ENCODE results near the gene VCL.

Gene VCL

DNA sequence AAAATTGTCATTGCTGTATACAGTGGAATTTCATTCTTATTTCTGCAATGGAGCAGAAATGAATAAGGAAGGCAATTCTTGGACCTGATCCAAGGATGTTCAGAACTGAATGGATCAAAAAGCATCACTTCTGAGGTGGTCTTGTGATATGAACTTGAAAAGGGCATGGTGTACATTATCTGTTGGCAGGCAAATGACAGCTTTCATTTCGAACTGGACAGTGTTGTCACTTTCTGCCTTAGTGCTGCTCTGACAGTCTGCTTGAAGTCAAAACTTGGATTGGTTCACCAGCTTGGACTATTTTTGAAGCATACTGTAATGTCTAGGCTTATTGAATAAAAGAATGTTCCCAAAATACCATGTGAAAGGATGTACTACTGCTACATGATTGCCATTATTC lies 52.0 kb downstream of the VCL start:
- peak in 1 of 2 donors; percentile 16 for DNase-seq (ENCODE audit: low read depth in 2 of 2)
- TF ChIP-seq, protein P1, sequence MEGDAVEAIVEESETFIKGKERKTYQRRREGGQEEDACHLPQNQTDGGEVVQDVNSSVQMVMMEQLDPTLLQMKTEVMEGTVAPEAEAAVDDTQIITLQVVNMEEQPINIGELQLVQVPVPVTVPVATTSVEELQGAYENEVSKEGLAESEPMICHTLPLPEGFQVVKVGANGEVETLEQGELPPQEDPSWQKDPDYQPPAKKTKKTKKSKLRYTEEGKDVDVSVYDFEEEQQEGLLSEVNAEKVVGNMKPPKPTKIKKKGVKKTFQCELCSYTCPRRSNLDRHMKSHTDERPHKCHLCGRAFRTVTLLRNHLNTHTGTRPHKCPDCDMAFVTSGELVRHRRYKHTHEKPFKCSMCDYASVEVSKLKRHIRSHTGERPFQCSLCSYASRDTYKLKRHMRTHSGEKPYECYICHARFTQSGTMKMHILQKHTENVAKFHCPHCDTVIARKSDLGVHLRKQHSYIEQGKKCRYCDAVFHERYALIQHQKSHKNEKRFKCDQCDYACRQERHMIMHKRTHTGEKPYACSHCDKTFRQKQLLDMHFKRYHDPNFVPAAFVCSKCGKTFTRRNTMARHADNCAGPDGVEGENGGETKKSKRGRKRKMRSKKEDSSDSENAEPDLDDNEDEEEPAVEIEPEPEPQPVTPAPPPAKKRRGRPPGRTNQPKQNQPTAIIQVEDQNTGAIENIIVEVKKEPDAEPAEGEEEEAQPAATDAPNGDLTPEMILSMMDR (IDR thresholded peaks at IDR 0.05; ENCODE audit: low read depth, low read length) = no peak

DNA sequence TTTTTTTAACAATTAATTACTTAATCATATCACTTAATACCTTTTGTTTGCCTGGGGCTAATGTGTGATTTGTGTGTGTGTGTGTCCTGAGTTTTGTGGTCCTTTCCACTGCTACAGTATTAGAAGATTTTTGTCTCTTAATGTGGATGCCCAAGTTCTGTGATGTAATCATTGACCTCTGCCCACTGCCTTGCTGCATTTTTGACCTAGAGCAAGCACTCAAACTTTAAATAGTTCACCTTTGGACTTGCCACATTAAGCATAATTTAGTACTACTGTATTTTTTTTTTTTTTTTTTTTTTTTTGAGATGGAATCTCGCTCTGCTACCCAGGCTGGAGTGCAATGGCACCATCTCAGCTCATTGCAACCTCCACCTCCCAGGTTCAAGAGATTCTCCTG lies 52.7 kb downstream of the VCL start:
- TF ChIP-seq, protein P1 (IDR thresholded peaks at IDR 0.05; ENCODE audit: low read depth, low read length) = no peak
- DNase-seq (ENCODE audit: low read depth in 2 of 2) = no peak
- no peak overlapping the region for H3K4me3 ChIP-seq (replicated peaks in 1 of 2; ENCODE audit: low read depth in 2 of 2, low read length in 2 of 2)

More for the DNA sequence above, 52.0 kb downstream of the VCL start:
- no peak overlapping the region for H3K4me3 ChIP-seq (replicated peaks in 1 of 2; ENCODE audit: low read depth in 2 of 2, low read length in 2 of 2)

DNA sequence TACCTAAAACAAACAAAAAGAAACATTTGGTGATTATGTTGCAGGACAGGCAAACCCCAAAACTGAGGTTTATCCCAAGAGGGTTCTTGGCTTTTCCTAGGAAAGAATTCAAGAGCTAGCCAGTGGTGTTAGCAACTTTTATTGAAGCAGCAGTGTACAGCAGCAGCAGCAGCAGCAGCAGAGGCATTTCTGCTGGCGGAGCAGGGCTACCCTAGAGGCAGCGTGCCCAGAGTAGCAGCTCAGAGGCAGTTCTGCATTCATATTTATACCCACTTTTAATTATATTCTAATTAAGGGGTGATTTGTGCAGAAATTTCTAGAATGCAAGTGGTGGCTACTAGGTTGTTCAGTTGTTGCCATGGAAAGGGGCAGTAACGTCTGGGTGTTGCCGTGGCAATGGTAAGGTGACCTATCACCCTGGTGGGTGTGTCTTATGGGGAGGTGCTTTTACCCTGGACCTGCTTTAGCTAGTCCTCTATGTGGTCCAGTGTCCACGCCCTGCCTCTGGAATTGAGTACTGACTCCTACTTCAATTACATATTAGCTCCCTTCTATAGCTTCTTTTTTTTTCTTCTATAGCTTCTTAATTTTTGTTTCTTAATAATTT lies 53.9 kb downstream of the VCL start:
- no peak overlapping the region for H3K4me3 ChIP-seq (replicated peaks in 1 of 2; ENCODE audit: low read depth in 2 of 2, low read length in 2 of 2)
- DNase-seq (ENCODE audit: low read depth in 2 of 2) = peak in 1 of 2 donors; percentile 23
- TF ChIP-seq, protein P1 (IDR thresholded peaks at IDR 0.05; ENCODE audit: low read depth, low read length) = no peak

DNA sequence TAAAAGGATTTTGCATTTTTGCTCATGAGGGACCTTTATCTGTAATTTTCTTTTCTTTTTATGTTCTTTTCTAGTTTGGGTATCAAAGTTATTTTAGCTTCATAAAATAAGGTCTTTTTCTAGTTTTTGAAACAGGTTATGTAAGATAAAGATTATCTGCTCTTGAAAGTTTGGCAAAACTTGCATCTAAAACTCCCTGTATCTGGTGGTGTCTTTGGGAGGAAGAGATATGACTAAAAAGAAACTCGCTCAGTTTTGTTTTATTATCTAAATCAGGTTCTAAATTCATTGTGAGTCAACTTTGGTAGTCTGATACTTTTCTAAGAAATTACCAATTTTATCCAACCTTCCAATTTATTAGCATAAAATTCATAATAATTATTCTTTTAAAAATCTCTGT lies 55.1 kb downstream of the VCL start:
- TF ChIP-seq, protein P1 (IDR thresholded peaks at IDR 0.05; ENCODE audit: low read depth, low read length) = no peak
- DNase-seq (ENCODE audit: low read depth in 2 of 2) = no peak
- H3K4me3 ChIP-seq (replicated peaks in 1 of 2; ENCODE audit: low read depth in 2 of 2, low read length in 2 of 2) = no peak overlapping the region

DNA sequence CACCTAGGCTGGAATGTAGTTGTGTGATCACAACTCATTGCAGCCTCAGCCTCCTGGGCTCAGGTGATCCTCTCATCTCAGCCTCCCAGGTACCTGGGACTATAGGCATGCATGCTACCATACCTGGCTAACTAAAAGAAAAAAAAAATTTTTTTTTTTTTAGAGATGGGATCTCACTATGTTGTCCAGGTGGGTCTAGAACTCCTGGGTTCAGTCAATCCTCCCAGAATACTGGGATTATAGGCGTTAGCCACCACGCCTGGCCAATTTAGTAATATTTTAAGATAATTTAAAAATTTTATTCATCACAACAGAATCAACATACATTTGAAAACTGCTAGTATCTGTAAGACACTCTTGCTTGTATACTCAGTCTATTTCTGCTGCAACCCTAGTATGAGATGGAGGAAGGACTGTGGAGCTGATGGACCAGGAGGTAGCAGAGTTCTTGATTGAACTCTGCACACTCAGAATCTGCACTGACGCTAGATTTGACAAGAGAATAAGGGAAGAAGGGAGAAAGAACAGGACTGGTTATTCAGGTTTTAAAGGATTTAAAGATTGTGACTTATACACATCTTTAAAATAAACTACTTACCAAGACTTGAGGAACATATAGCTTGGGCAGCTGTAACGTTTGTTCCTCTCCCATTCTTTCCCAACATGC lies 57.6 kb downstream of the VCL start:
- TF ChIP-seq, protein P1 (IDR thresholded peaks at IDR 0.05; ENCODE audit: low read depth, low read length) = no peak
- no peak overlapping the region for H3K4me3 ChIP-seq (replicated peaks in 1 of 2; ENCODE audit: low read depth in 2 of 2, low read length in 2 of 2)
- peak in 1 of 2 donors; percentile 43 for DNase-seq (ENCODE audit: low read depth in 2 of 2)

DNA sequence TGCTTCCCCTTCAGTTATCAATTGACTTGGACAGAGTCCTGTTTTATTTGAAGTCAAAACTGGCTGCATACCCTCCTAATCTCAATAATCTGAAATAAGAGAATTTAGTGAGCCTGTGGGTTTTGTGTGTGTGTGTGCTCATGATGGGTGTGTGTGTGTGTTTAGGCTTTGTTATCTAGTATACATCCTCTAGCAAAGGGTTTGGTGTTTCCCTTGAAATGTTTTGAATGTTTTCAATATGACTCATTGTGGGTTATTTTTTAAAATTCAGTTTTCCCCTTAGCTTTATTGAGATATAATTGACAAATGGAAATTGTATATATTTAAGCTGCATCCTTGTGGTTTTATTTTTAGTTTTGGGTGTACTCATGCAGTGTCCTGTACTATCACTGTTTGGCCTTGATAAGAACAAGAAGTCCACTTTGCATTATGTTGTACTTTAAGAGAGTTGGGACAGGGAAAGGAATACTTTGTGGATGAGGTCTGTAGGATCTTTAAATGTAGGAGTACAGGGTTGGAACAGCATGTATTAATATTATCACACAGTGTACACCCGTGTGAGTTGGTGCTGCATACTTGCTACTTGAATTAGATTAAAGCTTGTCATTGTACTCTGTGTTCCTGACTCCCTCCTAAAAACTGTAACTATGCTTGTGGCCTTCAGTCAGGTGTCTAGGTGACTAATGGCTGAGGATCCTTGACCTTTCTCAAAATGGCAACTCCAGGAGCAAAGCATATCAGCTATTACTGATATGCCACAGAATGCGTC lies 58.3 kb downstream of the VCL start:
- peak; percentile 81 to 85 for DNase-seq (ENCODE audit: low read depth in 2 of 2)
- TF ChIP-seq, protein P1 (IDR thresholded peaks at IDR 0.05; ENCODE audit: low read depth, low read length) = no peak
- peak overlapping the region in 1 of 2 donors; percentile 1 for H3K4me3 ChIP-seq (replicated peaks in 1 of 2; ENCODE audit: low read depth in 2 of 2, low read length in 2 of 2)

Data from cardiac fibroblast (primary cell).